HUES48 (cell line): ENCODE results near the gene DMD.

Source experiments
- H3K27ac ChIP-seq: one replicate; pipeline ENCODE4 v1.7.0; 2013; ENCODE audit warnings: low read depth, low read length, inconsistent platforms
- H3K27me3 ChIP-seq: 2 replicates; pipeline ENCODE4 v1.6.1; 2013; ENCODE audit warnings: mild to moderate bottlenecking, low read length; ENCODE audit not compliant: control insufficient read depth, insufficient read depth
- H3K36me3 ChIP-seq: 2 replicates; pipeline ENCODE4 v1.6.1; 2013; ENCODE audit warnings: low read length; ENCODE audit not compliant: control insufficient read depth, insufficient read depth
- H3K4me1 ChIP-seq: 2 replicates; pipeline ENCODE4 v1.6.1; 2013; ENCODE audit warnings: mild to moderate bottlenecking, low read length; ENCODE audit not compliant: control insufficient read depth, insufficient read depth
- H3K4me3 ChIP-seq: 2 replicates; pipeline ENCODE4 v1.5.1; 2013; ENCODE audit warnings: mild to moderate bottlenecking, low read depth, low read length
- H3K9ac ChIP-seq: 2 replicates; pipeline ENCODE4 v1.6.1; 2013; ENCODE audit warnings: mild to moderate bottlenecking, low read depth, low read length, moderate library complexity
- H3K9me3 ChIP-seq: 2 replicates; pipeline ENCODE4 v1.6.1; 2013; ENCODE audit warnings: low read length; ENCODE audit not compliant: control insufficient read depth, insufficient read depth

The DMD gene

GRCh38 chrX:31555506-31555905, 1655.8 kb downstream of the DMD start:
- Histone ChIP-seq H3K4me1 (peaks cover 8% of the 10 kb centered on the region), H3K27ac (no peak overlapping the region), H3K9me3 (no peaks in the 10 kb centered on the region), H3K9ac (no peak overlapping the region), H3K4me3 (no peak overlapping the region), H3K36me3 (no peaks in the 10 kb centered on the region), H3K27me3 (no peaks in the 10 kb centered on the region)

- Histone ChIP-seq H3K9ac (no peak overlapping the region), H3K36me3 (no peaks in the 10 kb centered on the region), H3K4me3 (no peak overlapping the region), H3K27ac (no peak overlapping the region), H3K27me3 (no peaks in the 10 kb centered on the region), H3K9me3 (no peaks in the 10 kb centered on the region), H3K4me1 (peaks cover 8% of the 10 kb centered on the region)
Measured at GRCh38 chrX:31551913-31552312, 1659.4 kb downstream of the DMD start.

- Histone ChIP-seq H3K9ac (no peak overlapping the region), H3K27me3 (no peaks in the 10 kb centered on the region), H3K4me3 (no peak overlapping the region), H3K36me3 (no peaks in the 10 kb centered on the region), H3K27ac (no peak overlapping the region), H3K9me3 (no peaks in the 10 kb centered on the region), H3K4me1 (peaks cover 13% of the 10 kb centered on the region)
Measured at GRCh38 chrX:31550158-31550557, 1661.2 kb downstream of the DMD start.

GRCh38 chrX:31547816-31548215, 1663.5 kb downstream of the DMD start:
- Histone ChIP-seq H3K9ac (no peak overlapping the region), H3K36me3 (no peaks in the 10 kb centered on the region), H3K9me3 (no peaks in the 10 kb centered on the region), H3K27me3 (no peaks in the 10 kb centered on the region), H3K4me1 (peaks cover 9% of the 10 kb centered on the region), H3K4me3 (no peak overlapping the region), H3K27ac (no peak overlapping the region)

- Histone ChIP-seq H3K9me3 (no peaks in the 10 kb centered on the region), H3K27ac (no peak overlapping the region), H3K4me1 (peaks cover 5% of the 10 kb centered on the region; the same call in 1 of the 2 replicates), H3K9ac (no peak overlapping the region), H3K27me3 (no peaks in the 10 kb centered on the region), H3K36me3 (no peaks in the 10 kb centered on the region), H3K4me3 (no peak overlapping the region)
Measured at GRCh38 chrX:31547416-31547815, 1663.9 kb downstream of the DMD start.

GRCh38 chrX:31546126-31546525, 1665.2 kb downstream of the DMD start:
- Histone ChIP-seq H3K9ac (no peak overlapping the region), H3K4me1 (peaks cover 5% of the 10 kb centered on the region; the same call in 1 of the 2 replicates), H3K36me3 (no peaks in the 10 kb centered on the region), H3K4me3 (no peak overlapping the region), H3K9me3 (no peaks in the 10 kb centered on the region), H3K27me3 (no peaks in the 10 kb centered on the region), H3K27ac (peak overlapping the region; percentile 0)

- Histone ChIP-seq H3K9me3 (no peaks in the 10 kb centered on the region), H3K9ac (no peak overlapping the region), H3K27ac (no peak overlapping the region), H3K4me1 (peaks cover 5% of the 10 kb centered on the region; the same call in 1 of the 2 replicates), H3K27me3 (no peaks in the 10 kb centered on the region), H3K4me3 (no peak overlapping the region), H3K36me3 (no peaks in the 10 kb centered on the region)
Measured at GRCh38 chrX:31545726-31546125, 1665.6 kb downstream of the DMD start.

GRCh38 chrX:31545191-31545590, 1666.2 kb downstream of the DMD start:
- Histone ChIP-seq H3K9me3 (no peaks in the 10 kb centered on the region), H3K27me3 (no peaks in the 10 kb centered on the region), H3K27ac (no peak overlapping the region), H3K36me3 (no peaks in the 10 kb centered on the region), H3K9ac (no peak overlapping the region), H3K4me3 (no peak overlapping the region), H3K4me1 (peaks cover 5% of the 10 kb centered on the region; the same call in 1 of the 2 replicates)

GRCh38 chrX:31543634-31544033, 1667.7 kb downstream of the DMD start:
- H3K4me1 ChIP-seq, result peaks cover 5% of the 10 kb centered on the region; the same call in 1 of the 2 replicates
- no peak overlapping the region for H3K27ac ChIP-seq
- H3K27me3 ChIP-seq, result no peaks in the 10 kb centered on the region
- no peaks in the 10 kb centered on the region for H3K9me3 ChIP-seq
- no peaks in the 10 kb centered on the region for H3K36me3 ChIP-seq
- H3K4me3 ChIP-seq, result no peak overlapping the region
- H3K9ac ChIP-seq, result no peak overlapping the region

GRCh38 chrX:31542566-31542965, 1668.8 kb downstream of the DMD start:
- no peaks in the 10 kb centered on the region for H3K36me3 ChIP-seq
- no peak overlapping the region for H3K27ac ChIP-seq
- no peaks in the 10 kb centered on the region for H3K9me3 ChIP-seq
- H3K4me3 ChIP-seq, result no peak overlapping the region
- H3K9ac ChIP-seq, result no peak overlapping the region
- peaks cover 5% of the 10 kb centered on the region; the same call in 1 of the 2 replicates for H3K4me1 ChIP-seq
- H3K27me3 ChIP-seq, result no peaks in the 10 kb centered on the region

GRCh38 chrX:31540313-31540712, 1671.0 kb downstream of the DMD start:
- Histone ChIP-seq H3K4me3 (no peak overlapping the region), H3K27me3 (no peaks in the 10 kb centered on the region; the same call in 1 of the 2 replicates), H3K36me3 (no peaks in the 10 kb centered on the region), H3K27ac (no peak overlapping the region), H3K9ac (no peak overlapping the region), H3K4me1 (no peaks in the 10 kb centered on the region), H3K9me3 (no peaks in the 10 kb centered on the region)
